Central memory CD4-positive, alpha-beta T cell (primary cell): ENCODE results near the gene LYRM2.

ENCODE experiments used
- DNase-seq: peaks from one replicate; pipeline ENCODE4 v3.0.0; 2022

LYRM2 gene

GRCh38 chr6:89590133-89590532 lies 48.4 kb downstream of the LYRM2 start:
- no peak for DNase-seq

- DNase-seq: no peak
These were observed 49.1 kb downstream of the LYRM2 start for GRCh38 chr6:89589297-89590025.

- no peak for DNase-seq
These were observed 53.4 kb downstream of the LYRM2 start for GRCh38 chr6:89585154-89585553.

- DNase-seq: no peak
These were observed 54.0 kb downstream of the LYRM2 start for GRCh38 chr6:89584539-89584938.

- no peak for DNase-seq
These were observed 55.0 kb downstream of the LYRM2 start for GRCh38 chr6:89583559-89583958.

- DNase-seq: no peak
These were observed 55.8 kb downstream of the LYRM2 start for GRCh38 chr6:89582669-89583325.

- no peak for DNase-seq
These were observed 56.9 kb downstream of the LYRM2 start for GRCh38 chr6:89581689-89582088.

- no peak for DNase-seq
These were observed 57.4 kb downstream of the LYRM2 start for GRCh38 chr6:89580997-89581666.

GRCh38 chr6:89575562-89575960 lies 63.0 kb downstream of the LYRM2 start:
- no peak for DNase-seq

- DNase-seq: no peak
These were observed 63.5 kb downstream of the LYRM2 start for GRCh38 chr6:89574910-89575561.

GRCh38 chr6:89567630-89568390 lies 70.7 kb downstream of the LYRM2 start:
- DNase-seq: no peak

- no peak for DNase-seq
These were observed 71.5 kb downstream of the LYRM2 start for GRCh38 chr6:89566930-89567629.

- no peak for DNase-seq
These were observed 72.3 kb downstream of the LYRM2 start for GRCh38 chr6:89566008-89566800.

- no peak for DNase-seq
These were observed 73.7 kb downstream of the LYRM2 start for GRCh38 chr6:89564752-89565427.

- no peak for DNase-seq
These were observed 74.7 kb downstream of the LYRM2 start for GRCh38 chr6:89563866-89564265.

- no peak for DNase-seq
These were observed 76.2 kb downstream of the LYRM2 start for GRCh38 chr6:89562093-89562973.

- no peak for DNase-seq
These were observed 79.1 kb downstream of the LYRM2 start for GRCh38 chr6:89559487-89559886.

GRCh38 chr6:89555806-89556205 lies 82.7 kb downstream of the LYRM2 start:
- no peak for DNase-seq

- no peak for DNase-seq
These were observed 83.5 kb downstream of the LYRM2 start for GRCh38 chr6:89555031-89555430.

GRCh38 chr6:89554106-89554505 lies 84.4 kb downstream of the LYRM2 start:
- no peak for DNase-seq
